ENCODE results near the gene TMEM72.

Gene TMEM72

DNA sequence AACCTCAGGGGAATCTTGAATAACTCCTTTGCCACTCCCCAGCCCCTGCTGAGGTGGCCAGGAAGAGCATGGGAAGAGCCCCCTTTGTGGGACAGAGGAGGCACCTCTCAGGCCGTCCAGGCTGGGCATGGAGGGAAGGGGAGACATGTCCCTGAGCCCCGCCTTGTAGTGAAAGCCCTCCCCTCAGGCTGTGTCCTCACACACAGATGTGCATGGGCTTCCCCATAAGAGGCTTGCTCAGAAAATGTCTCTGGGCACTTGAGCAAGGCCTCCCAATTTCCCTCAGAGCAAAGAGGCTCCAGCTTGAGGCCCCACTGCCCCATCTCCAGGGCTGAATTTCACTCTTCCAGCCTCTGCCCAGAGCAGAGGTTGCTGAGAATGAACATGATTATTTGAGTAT, 3.8 kb downstream of the TMEM72 start:
- in situ Hi-C loops (cut with MboI; ENCODE audit: low sequenced_read_pairs) = no loop called here

DNA sequence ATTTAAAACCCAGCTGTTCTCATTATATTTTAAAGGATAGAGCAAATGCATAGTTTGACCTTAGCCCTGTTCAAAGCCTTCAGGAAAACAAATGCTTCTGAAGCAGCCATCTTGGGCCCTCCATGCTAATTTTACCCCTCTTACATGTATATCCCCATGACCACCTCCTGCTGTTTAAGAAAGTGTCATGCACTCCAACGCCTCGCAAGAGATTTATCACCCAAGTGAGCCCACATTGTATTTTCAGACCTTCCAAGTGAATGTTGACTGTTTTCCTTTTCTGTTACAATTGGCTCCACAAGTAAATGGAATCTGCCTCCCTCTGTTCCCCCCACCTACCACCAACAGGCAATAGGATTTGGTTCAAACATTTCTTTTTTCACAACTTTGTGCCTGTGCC, 5.3 kb downstream of the TMEM72 start:
- in situ Hi-C loops (cut with MboI; ENCODE audit: low sequenced_read_pairs) = no loop called here

DNA sequence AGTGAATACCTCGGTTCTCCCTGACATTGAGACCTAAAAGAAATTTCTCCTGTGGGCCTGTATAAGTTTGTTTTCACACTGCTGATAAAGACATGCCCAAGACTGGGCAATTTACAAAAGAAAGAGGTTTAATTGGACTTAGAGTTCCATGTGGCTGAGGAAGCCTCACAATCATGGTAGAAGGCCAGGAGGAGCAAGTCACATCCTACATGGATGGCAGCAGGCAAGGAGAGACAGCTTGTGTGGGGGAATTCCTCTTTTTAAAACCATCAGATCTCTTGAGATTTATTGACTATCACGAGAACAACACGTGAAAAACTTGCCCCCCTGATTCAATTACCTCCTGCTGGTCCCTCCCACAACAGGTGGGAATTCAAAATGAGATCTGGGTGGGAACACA, 6.7 kb downstream of the TMEM72 start:
- in situ Hi-C loops (cut with MboI; ENCODE audit: low sequenced_read_pairs) = no loop called here

DNA sequence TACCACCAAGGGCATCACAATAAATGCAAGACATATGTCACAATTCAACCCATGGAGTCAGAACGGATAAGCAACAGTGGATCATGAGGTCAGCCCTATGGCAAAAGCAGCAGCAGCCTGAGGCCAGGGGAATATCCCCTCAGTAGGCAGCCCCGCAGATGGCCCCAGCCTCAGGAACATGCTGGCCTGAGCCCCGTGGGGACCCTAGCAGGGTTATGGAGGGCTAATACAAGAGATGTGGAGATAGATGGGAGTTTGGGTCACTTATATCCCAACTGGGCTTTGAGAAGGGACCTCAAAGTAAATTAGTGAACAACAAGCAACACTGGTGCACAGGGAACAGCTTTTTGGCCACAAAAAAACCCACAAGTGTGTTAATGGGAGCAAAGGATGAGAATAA, 9.1 kb downstream of the TMEM72 start:
- in situ Hi-C loops (cut with MboI; ENCODE audit: low sequenced_read_pairs) = no loop called here

DNA sequence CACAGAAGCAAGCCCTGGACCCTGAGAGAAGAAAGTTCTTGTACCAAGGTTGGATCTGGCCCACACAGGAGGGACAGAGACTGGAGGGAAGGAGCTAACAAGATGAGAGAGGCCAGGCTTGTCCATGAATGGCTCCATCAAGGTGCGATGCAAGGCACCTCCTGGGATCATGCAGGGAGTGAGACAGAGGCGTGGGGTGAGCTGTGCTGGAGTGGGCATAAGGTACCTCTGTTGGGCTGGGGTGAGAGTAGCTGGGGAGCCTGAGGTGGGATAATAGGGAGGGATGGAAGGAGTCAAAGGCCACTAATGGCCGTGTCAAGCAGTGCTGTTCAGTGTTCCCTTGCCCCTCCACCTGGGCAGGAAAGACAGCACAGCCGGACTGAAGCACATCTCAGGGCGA, 9.9 kb downstream of the TMEM72 start:
- in situ Hi-C loops (cut with MboI; ENCODE audit: low sequenced_read_pairs) = no loop called here

DNA sequence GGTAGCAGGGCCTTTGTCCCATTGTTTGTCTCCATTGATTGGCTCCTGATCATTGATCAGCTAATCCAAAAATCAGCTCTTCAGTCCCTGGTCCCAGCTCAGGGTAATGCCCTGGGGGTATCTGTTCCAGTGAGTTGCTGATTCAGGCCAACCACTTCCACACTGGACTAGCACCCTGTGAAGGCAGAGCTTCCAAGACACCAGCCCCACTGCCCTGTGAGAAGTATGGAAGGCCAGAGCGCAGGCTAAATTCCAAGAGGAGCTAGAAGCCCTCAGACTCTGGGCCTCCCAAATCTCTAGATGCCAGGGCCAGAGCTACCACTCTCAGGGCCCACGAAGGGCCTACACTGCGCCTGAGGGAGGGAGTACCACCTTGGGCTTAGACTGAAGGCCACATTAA, 10.4 kb downstream of the TMEM72 start:
- in situ Hi-C loops (cut with MboI; ENCODE audit: low sequenced_read_pairs) = no loop called here

DNA sequence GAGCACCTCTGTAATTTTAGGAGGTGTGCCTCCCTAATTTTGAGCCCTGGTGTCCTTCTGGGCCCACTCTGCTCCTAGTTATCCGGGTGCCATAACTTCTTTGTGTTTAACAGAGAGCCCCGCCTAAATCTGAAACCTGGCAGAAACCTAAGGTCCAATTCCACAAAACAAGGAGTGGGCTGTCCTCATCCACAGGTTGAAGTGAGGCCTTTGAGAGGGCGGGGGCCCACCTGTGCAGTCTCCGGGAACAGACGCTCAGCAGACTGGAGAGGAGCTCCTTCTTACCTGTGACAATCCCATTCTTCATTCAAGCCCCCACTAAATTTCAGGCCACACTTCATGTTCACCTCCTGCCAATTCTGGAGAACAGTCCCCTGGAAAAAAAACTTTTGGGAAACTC, 10.9 kb downstream of the TMEM72 start:
- in situ Hi-C loops (cut with MboI; ENCODE audit: low sequenced_read_pairs) = no loop called here

DNA sequence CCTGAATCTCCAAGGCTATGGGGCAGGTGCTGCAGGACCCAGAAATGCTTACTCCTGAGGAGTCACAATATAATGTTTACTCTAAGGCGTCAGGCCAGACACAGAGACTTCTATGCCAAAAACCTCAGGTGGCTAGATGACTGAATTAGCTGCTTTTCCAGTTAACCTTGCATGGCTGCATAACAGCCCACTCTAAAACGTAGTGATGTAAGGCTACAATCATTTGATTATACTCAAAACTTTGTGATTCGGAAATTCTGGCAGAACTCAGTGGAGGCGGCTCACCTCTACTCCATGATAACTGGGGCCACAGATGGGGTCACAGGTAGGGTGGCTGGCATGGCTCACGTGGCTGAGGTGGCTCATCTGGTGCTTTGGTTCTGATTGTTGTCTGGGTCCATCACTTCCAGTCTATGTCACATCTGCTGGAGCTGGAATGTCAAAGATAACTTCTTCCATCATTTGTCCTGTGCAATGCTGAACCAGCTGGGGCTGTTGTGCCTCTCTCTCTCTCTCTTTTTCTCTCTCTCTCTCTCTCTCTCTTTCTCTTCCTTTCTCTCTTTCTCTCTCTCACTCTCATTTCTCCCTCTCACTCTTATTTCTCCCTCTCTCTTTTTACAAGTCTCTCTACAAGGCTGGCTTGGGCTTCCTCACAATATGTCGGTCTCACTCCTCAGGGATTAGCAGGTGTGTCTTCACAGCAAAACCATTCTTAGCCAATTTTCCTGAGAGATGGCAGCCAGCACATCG, 11.8 kb downstream of the TMEM72 start:
- in situ Hi-C loops (cut with MboI; ENCODE audit: low sequenced_read_pairs) = no loop called here

DNA sequence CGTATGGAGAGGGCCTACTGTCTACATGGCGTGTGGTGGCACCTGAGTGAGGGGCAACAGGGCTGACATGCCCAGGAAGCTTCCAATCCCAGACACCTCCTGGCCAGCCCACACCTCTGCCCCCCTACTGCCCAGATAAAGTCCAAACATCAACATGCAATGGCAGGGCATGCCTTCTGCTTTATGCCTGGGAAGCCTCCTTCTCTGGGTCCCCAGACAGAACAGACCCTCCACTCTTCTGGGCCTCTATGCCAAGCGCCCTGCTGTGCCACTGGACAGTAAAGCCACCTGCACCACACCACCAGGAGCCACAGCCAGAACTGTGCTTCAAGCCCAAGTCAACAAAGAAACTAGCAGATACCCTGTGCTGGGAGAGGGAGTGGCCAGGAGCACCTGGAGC, 12.5 kb downstream of the TMEM72 start:
- in situ Hi-C loops (cut with MboI; ENCODE audit: low sequenced_read_pairs) = no loop called here

DNA sequence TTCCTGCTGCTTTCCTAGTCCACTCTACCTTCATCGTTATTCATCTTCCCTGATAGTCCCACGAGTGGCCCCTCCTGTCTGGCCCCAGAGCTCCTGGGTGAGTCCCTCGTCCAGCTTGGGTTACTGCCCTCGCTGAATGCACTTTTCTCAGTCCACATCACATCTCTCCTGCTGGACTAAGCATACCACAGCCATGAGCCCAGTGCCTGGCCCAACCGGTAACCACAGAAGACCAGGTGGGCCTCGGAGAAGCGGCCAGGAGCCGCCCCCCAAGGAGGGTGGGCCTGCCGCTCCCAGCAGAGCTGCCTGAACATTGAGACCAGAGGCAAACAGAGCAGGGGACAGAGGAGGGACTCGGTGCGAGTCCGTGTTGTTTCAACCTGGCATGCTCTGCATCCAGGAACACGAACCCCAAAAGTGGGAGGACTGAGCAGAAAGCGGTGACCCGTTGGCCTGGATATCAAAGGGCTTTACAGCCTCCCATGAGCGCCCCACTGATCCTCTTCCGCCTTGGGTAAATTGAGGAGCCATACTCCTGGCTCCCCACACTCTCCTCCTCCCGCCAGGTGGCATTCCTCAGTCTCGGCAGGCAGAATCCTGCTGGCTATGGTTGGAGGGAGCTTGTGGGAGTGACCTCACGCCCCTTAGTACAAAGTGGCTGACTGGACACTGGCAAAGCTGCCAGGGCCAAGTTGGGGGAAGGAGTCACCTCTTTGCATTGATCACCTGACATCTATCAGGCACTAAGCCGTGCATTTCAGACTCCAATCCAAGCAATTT, 13.3 kb downstream of the TMEM72 start:
- in situ Hi-C loops (cut with MboI; ENCODE audit: low sequenced_read_pairs) = no loop called here

DNA sequence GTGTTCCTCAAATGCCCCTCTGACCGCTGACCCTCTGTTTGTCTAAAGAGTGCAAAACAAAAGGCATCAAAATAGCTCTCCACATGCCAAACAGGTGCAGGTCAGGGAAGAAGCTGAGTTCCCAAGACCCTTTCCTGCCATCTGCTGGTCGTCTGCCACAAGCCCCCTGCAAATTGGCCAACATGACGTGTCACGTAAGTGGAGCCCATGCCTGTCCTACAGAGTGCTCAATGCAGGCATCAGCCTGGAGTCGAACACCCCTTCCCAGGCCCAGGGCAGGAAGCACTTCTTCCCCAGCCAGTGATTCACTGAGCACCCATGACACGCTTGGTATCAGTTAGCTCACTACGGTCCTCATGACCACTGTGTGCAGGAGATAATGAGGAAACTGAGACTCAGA, 14.1 kb downstream of the TMEM72 start:
- in situ Hi-C loops (cut with MboI; ENCODE audit: low sequenced_read_pairs) = no loop called here

DNA sequence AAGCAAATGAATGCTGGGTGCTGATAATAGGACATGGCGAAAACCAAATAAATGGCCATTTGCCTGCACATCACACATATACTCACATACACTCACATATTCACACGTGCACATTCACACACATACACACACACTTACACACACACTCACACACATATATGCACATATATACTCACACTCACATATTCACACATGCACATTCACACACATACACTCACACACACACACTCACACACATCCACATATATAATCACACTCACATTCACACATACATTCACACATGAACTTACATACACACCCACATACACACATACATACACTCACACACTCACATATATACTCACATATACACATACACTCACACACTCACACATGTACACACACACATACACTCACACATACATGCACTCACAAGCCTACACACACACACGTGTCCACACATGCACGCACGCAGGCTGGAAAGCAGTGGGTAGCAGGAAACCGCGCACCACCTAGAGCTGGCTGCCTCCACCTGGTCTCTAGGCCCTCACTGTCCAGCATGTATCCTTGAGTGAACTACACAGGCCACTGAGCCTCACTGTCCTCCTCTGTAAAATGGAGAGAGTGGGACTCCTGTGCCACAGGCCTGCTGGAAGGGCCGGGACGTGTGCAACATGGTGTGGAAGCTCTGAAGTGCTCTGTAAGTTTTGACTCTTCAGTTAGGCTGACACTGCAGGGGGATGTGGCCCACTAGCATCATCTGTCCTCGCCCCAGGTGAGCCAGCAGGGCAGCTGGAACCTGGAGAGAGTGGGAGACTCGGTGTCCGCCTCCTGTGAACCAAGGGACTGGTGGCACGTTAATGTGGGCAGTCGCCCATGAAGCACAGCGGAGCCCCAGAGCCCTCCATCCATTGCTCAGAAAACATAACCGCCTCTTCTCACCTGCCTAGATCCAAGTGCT, 14.9 kb downstream of the TMEM72 start:
- in situ Hi-C loops (cut with MboI; ENCODE audit: low sequenced_read_pairs) = no loop called here

DNA sequence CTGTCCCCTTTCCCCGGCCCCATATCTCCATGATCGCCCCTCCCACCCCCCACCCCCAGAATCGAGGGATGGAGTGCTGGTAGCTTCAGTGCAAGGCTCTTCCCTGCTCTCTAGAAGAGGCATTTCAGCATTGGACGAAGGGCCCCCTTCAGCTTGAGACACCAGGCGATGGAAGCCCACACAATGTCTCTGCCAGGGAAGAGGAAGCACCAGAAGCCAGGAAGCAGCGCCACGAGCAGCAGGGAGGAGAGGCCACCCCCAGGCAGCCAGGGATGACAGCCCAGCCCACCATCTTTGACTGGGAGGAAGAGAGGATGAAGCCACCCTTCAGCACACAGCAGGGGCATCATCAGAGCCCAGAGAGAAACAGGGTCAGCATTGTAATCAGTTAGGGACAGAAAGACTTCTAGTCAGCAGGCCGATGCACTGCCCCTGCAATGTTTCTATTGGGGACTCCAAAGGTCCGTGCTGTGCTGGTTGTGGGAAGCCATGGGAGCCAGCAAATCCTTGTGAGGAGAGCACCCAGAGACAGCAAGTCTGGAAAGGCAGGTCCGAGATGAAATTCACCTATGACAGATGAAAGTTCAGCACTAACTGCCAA, 15.7 kb downstream of the TMEM72 start:
- in situ Hi-C loops (cut with MboI; ENCODE audit: low sequenced_read_pairs) = no loop called here

DNA sequence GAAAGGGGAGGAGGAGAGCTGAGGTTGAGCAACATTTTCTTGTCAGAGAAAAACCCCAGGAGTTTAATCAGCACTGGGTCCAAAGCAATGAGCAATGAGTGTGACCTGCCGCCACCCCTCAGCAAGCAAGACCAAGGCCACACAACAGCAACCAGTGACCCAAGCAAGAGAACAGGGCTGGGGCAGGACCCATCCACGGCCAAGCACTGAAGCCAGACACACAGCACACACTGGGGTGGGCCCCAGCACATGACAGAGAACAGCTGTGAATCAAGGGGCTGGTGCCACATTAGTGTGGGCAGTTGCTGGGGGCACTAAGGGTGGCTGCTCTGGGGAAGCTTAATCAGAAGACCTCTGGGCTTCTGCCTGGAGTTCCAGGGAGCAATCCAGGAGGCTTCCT, 16.2 kb downstream of the TMEM72 start:
- in situ Hi-C loops (cut with MboI; ENCODE audit: low sequenced_read_pairs) = no loop called here

DNA sequence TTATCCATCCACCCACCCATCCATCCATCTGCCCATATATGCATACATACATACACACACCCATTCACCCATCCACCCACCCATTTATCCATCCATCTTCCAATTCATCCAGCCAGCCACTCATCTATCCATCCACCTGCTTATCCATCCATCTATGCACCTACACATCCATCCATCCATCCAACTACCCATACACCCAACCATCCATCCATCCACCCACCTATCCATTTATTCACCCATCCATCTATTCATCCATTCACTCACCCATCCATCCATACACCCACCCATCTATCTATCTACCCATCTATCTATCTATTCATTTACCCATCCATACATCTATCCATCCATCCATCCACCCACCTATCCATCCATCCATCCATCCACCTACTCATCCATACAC, 17.3 kb downstream of the TMEM72 start:
- in situ Hi-C loops (cut with MboI; ENCODE audit: low sequenced_read_pairs) = no loop called here

DNA sequence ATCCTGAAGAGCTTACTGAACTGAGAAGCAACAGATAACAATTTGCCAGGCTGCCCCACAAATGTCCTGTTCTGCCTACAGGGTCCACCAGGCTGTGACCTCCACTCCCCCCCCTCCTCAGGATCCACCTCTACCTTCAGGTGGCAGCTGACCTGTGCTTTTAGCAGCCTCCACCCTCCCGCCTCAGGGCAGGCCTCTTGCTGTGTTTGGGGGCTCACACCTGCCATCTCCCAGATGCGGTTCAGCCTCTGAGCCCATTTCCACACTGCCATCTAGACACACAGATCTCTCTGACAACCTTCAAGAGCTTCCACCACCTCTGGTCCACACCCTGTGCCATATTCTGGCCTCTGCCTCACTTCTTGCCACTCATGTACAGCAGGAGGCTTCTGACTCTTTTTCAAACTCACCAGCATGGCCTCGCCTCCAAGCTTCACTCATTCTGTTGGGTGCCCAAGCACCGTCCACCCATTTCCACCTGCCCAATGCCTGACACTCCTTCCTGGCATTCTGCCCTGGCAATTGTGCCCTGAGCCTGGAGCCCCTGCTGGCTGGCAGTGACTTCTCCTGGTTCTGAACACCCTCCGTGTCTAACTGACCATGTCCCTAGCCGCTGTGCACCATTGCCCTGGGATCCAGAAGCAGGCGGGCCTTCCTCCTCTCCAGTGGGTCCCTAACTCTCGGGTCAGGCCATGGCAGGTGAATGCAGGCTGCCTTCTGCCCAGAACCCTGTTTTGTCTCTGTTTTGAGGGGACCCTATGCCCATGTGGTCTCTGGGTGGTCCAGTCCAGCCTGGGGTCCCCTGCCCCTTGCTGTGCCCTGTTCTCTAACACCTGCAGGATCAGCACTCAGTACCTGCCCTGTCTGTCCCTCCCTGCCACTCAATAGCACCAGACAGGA, 18.5 kb downstream of the TMEM72 start:
- in situ Hi-C loops (cut with MboI; ENCODE audit: low sequenced_read_pairs) = no loop called here

DNA sequence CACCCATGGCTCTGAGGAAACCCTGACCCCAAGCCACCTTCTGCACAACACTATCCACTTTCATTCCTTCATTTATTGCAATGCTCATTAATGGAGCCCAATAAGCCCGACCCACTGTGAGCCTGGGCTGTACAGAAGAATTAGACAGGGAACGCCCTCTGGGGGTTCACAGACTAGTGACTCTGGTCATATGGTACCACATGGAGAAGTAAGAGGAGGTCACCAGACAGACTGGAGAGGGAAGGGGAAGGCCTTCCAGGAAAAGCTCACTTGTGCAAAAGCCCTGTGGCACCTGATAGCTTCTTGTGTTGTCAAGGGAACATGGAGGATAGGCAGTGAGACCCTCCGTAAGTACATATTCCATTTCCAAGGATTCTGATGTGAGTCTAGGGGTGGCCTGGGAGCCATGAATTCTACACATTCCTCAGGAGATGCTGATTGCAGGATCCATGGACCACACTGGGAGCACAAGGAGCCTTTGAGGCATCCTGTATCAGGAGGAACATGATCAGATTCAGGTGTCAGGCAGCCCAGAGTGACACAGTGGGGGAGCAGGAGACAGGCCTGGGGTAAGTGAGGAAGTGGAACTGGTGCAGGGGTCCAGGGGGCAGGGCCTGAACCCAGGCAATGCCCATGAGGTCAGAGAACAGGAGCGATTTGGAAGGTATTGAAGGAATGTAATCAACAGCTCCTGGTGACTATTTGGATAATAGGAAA, 19.9 kb downstream of the TMEM72 start:
- in situ Hi-C loops (cut with MboI; ENCODE audit: low sequenced_read_pairs) = no loop called here

DNA sequence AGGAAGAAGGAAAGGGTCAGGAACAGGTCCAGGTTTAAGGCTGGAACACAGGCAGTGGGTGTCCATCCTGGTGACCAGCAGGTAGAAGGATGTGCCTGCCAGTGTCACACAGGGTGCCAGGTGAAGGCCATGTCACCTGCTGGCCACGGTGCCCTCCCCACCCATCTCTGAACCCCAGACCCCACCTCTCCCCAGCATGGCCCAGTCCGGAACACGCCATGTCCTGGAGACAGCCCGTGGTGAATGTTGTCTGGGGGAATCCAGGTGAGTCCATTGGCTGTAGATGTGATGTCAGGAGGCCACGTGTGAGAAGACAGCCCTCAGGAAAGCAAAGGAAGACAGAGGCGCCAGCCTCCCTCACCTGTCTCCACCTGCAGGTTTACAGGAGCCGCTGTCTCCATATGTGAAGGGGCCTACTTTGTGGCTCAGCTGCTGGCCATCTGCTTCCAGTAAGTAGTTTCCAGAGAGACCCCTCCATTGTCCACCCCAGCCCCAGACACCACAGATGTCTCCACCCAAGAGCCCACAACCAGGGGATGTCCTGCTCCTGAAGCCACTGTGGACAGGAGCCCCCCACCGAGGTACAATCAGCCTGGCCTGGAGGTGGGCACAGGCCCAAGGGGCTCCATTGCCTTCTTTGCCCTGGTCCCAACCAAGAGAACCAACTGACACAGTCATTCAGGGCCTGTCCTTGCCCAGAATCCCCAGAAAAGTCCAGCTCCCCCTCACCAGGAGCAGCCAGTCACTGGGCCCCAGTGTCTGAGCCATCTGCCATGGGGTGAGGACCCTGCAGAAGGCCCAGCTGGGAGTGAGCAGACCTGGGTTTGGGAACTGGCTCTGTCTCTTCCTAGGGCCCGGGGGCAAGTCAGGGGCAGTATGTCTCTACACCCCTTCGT, 20.7 kb downstream of the TMEM72 start:
- in situ Hi-C loops (cut with MboI; ENCODE audit: low sequenced_read_pairs) = no loop called here
